GM19023 (cell line): ENCODE results near the gene HESX1.

ENCODE experiments used
- ATAC-seq: cut with Tn5 transposase; IDR thresholded peaks from one replicate; pipeline ENCODE4 v1.9.1; 2021; ENCODE audit warnings: mild to moderate bottlenecking, moderate library complexity; ENCODE audit not compliant: unreplicated experiment

HESX1 gene

DNA sequence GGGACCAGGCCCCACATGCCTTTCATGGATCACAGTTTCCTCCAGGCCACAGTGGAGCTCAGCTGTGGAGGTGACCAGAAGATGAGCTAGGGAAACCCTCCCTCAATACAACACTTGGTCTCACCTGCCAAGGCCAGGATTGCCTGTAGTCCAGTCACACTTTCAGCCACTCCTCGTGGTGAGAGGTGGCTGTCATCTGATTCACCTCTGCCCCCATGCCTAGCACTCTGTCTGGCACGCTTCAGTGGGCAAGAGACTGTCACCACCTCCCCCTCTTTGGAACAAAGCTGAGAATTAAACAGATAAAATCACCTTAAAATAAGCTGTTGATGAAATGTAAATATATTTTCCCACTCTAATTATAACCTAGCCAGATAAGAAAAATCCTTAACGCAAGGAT, 30.7 kb downstream of the HESX1 start:
- ATAC-seq = no peak

DNA sequence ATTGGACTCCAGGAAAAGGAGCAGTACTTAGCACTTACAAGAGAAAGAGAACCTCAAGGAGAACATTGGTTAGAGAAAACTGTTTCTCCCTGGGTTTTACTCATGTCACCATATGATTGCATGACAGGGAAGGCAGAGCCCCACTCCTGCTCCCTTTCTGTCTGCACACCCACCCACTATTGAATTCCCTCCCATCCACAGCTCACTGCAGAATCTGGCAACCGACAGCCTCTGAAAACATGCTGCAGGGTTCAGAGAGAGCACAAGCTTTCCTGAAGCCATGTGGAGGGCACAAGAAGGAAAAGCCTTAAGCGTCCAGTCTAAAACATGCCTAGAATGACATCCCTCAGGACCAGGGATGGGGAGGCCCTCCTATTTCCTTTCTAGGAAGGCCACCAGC, 31.6 kb downstream of the HESX1 start:
- no peak for ATAC-seq

DNA sequence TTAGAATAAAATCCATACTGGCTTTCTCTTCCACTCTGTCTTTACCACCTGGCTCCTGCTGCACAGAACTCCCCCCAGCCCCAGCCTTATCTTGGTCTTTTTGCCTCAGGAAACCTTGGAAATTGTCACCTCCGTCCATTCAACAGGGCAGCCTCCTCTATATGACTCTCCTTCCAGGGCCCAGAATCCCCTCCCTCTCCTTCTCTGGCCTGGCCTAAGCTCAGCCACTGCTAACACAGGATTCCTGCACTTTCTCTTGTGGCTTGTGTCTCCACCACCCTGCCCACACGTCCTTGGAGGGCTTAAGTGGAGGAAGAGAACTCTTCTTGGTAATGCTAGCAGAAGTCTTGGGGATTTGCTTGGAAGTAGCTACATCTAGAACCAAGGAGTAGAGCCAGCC, 33.1 kb downstream of the HESX1 start:
- ATAC-seq = no peak

DNA sequence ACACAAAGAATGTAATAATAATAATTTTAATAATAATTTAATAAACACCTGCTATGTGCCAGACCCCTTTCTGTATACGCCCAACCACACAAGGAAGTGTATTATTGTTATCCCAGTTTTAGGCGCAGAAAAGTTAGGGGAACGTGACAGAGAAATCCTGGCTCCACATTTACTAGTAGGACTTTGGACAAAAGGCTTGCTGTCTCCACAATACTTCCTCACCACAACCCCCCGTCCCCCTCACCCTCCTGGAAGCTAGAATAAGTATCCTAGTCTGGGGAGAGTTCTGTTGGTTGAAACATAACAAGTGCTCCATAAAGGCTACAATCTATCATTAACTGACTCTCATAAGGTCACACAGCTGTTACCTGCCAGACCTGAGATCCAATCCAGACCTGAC, 34.1 kb downstream of the HESX1 start:
- ATAC-seq = no peak

DNA sequence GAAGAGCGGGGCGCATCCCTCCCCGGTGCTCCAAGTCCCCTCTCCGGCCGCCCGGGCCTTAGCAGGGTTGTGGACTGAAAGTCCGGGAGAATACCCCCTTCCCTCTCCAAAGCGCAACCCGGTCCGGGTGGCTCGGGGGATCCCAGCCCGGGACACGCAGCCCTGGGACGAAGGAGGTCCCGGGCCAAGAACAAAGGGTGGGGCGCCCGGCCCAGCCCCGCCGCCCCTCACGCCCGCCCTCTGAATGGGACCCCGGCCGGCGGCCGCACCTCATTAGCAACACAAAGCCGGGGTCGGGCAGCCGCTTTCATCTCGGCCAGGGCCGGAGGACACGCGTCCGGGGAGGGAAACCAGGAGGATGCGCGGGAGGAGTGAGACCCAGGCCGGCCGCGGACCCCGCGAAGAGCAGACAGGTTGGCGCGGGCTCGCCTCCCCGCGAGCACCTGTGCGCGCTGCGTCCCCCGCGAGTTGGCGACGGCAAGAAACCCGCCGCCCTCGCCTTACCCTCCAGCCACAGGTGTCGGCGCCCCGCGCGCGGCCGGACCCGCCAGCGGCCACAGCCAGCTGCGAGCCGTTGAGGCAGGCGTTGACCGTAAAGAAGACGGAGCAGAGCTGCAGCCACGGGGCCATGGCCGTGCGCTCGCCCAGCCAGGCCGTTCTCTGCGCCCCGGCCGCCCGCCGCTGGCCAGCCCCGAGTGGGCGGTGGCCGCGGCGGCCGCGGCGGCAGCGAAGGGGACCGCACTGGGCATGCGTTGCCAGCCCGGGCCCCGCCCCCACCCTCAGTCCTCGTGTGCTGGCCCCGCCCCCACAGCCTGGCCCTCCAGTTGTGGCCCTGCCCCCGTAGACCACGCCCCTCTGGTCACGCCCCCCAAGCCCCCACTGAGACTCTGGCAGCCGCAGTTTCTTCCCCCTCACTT, 34.9 kb downstream of the HESX1 start, which contains the start of gene IL17RD:
TSS of gene IL17RD (minus strand) at position 697 of the 917 bp plus-strand sequence. CDS start at position 630, 67 bp downstream.
- no peak for ATAC-seq

DNA sequence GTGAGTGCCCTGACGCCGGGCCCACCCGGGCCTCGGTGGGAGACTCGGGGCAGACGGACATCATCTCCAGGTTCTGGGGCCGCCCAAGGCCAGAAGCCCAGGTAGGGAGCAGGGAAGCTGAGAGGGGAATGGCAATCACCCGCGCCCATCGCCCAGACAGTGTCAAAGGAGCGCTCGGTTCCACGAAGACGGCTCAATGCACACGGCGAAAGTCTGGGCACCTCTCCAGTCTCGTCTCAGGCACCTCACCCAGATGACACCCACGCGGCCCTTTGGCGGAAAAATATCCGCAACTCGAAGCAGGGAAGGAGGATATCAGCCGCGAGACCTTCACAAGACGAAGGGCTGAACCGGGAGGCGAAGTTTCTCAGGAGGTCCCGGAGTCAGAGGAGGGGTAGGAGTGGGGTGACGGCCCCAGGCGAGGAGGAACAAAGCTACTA, 35.5 kb downstream of the HESX1 start:
- no peak for ATAC-seq

DNA sequence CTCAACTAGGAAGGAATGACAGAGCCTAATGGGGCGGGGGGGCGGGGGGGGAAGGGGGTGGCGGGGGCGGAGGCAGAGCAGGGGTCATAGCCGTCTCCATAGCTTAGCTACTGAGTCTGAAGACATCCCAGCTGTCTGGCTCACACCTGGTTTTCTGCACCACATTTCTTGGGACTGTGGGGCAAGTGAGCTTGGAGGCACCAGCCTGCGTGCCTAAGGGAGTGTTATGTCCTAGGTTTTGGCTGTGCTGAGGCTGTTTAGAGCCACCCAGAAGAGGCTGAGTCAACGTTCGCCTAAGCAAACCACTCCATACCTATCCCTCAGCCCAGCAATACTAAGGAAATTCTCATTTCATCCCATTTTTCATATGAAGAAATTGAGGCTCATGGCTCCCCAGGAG, 36.0 kb downstream of the HESX1 start:
- no peak for ATAC-seq

DNA sequence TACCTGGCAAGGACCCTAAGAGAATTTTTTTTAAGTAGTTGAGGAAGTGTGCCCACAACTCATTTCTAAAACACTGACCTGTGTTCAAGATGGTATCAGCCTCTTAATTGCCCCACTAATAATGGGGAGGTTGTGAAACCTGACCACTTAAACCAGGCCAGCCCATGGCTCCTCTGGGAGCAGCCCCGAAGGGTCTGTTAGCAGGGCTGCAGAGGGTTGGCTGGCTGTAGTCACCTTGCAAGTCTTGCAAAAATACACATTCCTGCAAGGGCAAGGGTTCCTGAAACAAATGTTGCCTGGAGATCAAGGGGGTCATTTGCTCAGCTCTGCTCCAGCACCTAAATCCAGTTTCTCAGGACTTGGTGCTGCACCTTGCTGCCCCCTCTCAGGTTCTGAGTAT, 37.9 kb downstream of the HESX1 start:
- ATAC-seq = no peak

DNA sequence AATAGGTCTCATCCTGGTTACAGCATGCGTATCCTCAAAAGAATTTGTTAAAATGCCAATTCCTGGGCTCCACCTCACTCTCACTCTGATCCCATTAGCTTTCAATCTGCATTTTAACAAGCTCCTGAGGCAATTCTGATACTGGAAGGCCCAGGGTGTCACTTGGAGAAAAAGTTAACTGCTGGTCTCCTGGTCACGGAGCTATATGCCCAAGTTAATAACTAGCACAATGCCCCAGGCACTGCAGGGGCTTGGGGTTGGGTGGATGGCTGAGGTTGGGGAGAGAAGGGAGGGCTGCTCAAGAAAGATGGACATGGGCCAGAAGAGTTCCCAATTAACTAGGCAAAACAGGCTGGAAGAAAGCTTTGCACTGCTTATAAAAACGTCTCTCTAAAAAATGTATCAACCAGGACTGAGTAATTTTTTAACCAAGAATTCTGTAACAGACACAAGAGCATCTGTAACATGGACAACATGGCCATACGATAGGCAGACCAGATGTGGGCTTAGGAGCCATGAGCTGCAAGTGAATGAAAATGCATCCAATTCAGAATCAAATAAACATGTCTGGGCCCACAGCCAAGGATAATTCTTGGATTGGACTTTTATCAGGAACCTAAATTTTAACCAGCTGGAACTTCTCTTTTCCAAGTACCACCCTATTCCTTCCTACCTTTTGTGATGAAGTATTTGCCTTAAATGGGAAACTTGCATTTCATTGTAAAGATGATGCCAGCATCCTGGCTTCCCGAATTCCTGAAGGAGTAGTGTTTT, 38.8 kb downstream of the HESX1 start:
- ATAC-seq = no peak

DNA sequence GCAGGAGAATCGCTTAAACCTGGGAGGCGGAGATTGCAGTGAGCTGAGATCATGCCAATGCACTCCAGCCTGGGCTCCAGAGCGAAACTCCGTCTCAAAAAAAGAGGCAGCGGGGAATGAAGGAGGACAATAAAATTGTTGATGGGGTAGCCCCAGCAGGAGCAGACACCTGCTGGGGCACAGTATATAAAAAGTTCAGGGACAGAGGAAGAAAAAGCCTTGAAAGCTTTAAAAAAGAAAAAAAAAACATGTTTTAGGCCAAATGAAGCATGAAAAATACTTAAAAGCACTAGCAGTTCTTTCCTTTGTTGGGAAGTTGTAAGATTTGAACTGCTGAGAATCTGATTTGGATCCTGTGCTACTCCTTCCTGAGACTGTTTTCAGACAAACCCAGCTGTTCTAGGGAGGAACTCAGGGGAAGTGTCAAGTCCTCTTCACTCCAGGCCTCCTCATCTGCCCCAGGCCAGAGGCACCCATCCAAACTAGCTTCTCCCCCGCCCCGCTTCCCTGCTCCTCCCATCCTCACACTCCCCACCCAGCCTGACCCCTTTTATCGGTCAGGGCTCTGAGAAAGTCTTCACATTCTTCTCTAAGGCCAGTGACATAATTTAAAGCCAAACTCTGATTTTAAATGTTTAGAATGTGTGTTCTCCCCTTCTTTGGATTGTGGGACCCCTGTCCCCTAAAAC, 39.6 kb downstream of the HESX1 start:
- no peak for ATAC-seq

DNA sequence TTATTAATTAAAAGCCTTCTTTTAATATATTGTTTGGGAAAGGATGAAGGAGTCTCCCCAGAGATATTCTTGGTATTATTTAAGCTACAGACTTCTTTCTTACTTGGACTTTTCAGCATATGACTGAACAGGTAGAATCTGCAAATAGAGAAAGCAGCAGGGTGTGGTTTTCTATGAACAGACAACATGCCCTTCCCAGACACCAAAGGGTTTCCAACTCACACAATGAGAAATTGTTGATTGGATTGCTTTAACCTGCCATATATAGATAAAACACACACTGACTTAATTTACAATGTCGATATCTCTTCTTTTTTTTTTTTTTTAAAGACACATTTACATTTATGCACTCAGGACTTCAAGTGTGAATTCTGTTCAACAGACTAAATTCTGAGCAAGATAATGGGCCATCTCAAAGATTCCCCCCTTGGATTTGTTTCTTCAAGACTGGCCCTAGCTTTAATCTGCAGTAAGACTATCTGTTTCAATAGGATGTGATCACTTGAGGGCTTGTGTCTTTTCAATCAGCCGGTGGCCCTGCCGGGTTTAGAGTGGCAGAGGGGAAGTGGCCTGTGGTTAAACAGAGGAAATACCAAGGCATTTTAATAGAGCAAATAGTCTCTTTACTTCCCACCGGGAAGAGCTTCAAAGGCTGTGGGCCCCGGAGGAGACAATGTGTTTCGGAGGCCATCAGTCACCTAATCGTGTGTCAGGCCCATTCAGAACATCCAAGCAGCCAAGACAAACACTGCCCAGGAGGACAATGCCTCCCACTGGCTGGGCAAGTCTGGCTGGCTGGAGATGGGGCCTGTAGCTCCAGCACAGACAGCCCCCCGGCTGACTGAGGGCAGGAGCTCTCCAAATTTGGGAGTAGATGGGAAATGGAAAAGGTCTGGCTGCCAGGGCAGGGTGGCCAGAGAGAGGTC, 40.7 kb downstream of the HESX1 start:
- ATAC-seq = no peak

DNA sequence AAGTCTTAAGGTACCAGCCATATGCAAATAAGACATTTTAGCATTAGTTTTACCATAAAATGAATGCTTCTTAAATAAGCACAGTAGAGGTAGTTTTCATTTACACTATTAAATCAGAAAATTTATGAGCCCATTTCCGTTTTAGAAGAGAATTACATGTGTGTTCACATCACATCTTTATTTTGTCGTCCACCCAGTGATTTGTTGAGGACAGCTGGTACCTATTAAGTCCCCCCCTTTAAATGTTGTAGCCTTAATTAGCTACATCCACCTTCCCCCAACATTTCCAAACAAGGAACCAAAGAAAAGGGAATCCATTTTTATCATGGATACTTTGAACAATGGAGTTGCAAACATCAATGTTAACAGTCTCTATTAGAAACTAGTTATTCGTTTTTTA, 41.5 kb downstream of the HESX1 start:
- ATAC-seq = no peak

DNA sequence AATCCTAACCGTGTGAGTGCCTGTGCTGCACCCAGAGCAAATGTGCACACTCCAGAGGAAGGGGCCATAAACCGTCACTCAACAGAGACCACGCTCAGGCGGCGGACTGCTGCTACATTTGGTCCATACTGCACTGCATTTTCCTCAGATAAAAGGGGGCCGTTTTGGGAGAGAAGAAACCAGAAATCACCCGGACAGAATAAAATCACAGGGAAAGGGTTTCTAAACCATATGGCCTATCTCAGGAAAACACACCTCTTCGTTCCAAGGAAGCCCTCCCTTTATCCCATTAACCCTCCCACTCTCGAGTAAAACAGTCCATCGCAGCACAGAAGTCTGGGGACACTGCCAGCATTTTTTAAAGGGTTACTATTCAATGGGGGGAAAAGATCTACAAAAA, 42.2 kb downstream of the HESX1 start:
- no peak for ATAC-seq

DNA sequence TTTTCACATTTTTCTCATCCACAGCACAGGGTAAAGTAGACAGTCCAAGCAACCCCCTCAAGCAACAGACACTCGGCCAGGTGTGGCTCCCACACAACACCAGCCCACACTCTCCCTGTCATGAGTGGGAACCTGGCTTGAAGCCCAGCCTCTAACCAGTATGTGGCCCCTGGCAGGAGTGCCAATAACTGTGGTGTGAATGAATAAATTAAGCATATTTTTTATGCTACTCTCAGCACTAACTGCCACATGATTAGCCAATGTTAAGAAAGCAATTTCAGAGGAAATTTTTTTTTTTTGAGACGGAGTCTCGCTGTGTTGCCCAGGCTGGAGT, 44.5 kb downstream of the HESX1 start:
- ATAC-seq = no peak

DNA sequence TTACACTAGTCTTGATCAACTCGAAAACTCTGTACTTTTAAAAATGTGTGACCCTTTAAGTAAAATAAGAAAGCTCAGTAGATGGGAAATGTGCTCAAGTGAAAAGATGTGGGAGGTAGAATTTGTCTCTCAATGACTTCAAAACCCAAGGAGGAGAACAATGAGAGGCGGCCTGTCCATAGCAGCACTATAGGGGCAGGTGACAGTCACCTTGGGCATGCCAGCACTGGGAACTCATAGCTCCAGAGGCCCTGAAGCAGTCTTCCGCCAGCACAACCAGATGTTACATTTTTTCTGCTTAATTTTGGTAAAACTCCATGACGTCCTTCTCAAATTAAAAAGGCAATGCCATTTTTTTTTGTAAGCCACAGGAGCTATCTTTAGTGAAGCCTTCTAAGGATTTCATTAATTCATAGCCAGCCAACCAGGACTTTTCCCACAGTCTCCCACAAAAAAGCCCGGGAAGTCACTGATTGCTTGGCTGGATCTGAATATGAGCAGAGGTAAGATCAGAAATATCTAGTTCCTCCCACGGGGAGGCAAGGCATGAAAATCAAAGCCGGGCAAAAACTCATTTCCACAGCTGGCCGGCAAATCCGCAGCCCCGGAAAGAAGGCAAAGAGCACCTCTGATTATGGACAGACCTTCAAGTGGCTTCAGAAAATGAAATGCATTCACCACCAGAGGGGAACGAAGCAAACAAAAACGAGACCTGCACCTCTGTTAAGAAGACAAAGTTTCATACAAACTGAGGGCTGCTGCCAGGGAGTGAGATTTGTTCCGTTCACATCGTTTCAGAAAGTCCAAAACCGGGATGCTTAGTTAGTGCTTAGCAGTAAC, 45.1 kb downstream of the HESX1 start:
- ATAC-seq = no peak

DNA sequence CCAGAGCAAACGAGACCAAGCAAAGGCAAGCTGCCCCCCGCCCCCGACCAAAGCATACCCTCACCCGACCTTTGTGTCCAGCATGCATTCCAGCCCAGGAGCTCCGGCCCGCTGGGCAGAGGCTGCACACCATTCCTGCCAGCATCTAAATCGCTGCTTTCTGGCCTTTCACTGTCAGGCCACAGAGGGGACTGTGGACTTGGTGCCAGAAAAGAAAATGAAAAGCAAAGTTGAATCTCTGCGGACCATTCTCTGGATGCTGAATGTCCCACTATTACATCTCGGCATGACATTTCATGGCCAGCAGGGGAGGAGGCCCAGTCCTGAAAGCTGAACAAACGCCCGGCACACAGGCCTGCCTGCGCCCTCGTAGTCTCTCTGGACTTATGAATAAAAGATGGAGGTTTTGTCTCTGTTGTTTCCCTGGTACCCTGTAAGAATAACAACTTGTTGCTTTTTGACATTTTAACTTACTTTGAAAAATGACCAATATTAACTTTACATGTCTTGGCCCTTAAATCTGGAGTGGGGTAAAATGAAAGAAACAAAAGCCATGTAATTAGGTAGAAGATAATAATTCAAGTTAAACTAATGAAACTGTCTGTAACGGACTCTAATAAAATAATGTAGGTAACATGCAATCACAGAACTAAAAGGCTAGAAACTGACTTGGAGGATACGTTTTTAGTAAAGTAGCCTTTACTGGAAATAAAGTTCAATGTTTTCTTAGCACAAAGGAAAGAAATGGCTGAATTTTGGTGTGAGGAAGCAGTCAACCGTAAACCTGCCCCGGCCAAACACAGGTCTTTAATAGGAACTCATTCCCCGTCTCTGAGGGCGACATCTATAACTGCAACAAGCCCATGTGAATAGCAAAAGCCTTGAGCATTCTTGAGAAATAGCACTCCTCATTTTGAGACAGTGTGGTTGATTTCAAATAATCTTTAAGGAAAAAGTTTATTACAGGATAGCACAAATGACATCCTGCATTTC, 47.3 kb downstream of the HESX1 start:
- no peak for ATAC-seq

DNA sequence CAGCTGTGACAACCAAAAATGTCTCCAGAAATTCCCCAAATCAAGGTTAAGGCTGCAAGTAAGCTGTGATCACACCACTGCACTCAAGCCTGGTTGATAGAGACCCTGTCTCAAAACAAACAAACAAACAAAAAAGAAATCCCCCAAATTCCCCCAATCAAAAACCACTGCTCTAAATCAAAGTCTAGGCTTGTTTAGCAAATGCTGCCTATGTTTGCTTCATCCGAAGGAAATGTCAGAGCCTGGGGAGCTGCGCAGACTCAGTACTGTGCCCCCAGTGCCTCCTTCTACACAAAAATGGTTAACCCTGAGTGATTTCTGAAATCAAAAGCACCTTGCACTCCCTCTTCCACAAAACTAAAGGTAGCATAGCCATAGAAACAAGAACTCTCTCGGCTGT, 48.0 kb downstream of the HESX1 start:
- no peak for ATAC-seq

DNA sequence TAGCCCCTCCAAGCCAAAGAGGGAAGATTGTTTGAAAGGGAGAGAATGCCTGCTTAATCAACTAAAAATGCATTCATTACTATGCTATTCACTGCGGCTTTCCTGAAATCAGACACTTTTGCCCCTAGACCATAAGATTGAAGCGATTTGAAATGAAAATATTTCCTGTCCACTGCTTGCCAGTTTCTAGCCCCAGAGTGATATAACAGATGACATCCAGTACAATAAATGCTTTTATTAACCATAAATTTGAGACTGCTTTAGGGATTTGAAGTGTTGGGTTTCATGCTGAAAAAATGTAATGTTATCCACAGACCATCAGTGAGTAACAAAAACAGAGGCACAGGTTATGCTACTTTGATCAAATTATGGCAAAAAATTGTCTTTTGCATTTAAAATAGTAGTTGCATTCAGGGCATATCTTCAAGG, 48.7 kb downstream of the HESX1 start:
- ATAC-seq = no peak
